HL-60 (cell line): Measurements from ENCODE around the gene NOX1.
"Not testable (repeated sequence)": the region's sequence is repeated elsewhere in the genome, so short reads cannot be mapped to it uniquely, and the experiment has no call there.

Source experiments
- DNase-seq, 2 experiments: peaks; one replicate each; pipeline ENCODE4 v3.0.0-alpha.2; 2010 to 2020; ENCODE audit warnings: low read depth in 1 of 2, low spot score in 1 of 2
- H3K27ac ChIP-seq: fragments of 250-450 bp; sonication (Bioruptor Pico); replicated peaks from 2 replicates; pipeline ENCODE4 v1.5.1; 2020; ENCODE audit warnings: mild to moderate bottlenecking, moderate library complexity
- H3K27me3 ChIP-seq: fragments of 250-450 bp; sonication (Bioruptor Pico); 2 replicates; pipeline ENCODE4 v1.5.1; 2021; ENCODE audit warnings: mild to moderate bottlenecking, moderate library complexity; ENCODE audit not compliant: insufficient read depth, poor library complexity, severe bottlenecking
- H3K4me3 ChIP-seq: replicated peaks from 2 replicates; pipeline ENCODE4 v1.5.1; 2011; ENCODE audit warnings: mild to moderate bottlenecking, control low read depth, low read length; ENCODE audit not compliant: insufficient read depth
- CTCF ChIP-seq: IDR thresholded peaks from one replicate; pipeline ENCODE4 v1.5.1; 2011; ENCODE audit warnings: low read length, control low read depth, inconsistent platforms; ENCODE audit not compliant: insufficient read depth
- GABPA ChIP-seq: IDR thresholded peaks from 2 replicates; pipeline ENCODE4 v1.6.1; 2012; ENCODE audit warnings: low read depth
- POLR2AphosphoS5 ChIP-seq: IDR thresholded peaks from 2 replicates; pipeline ENCODE4 v1.6.1; 2012; ENCODE audit warnings: low read depth
- REST ChIP-seq: IDR thresholded peaks from 2 replicates; pipeline ENCODE4 v1.6.1; 2012; ENCODE audit warnings: low read depth; ENCODE audit not compliant: insufficient replicate concordance
- SPI1 ChIP-seq: IDR thresholded peaks from 2 replicates; pipeline ENCODE4 v1.6.1; 2012; ENCODE audit warnings: low read depth, mild to moderate bottlenecking, borderline replicate concordance

NOX1 gene

GRCh38 chrX:100798484-100799214, 75.5 kb downstream of the NOX1 start:
- H3K4me3 ChIP-seq = no peak overlapping the region
- H3K27me3 ChIP-seq = no peaks in the 10 kb centered on the region
- no peak for TF ChIP-seq POLR2AphosphoS5
- no peak for TF ChIP-seq CTCF
- TF ChIP-seq REST = no peak
- TF ChIP-seq GABPA = no peak
- no peak for TF ChIP-seq SPI1
- no peak overlapping the region for H3K27ac ChIP-seq
- no peak for DNase-seq

GRCh38 chrX:100797359-100797758, 76.8 kb downstream of the NOX1 start:
- H3K4me3 ChIP-seq = no peak overlapping the region
- DNase-seq = no peak

DNA sequence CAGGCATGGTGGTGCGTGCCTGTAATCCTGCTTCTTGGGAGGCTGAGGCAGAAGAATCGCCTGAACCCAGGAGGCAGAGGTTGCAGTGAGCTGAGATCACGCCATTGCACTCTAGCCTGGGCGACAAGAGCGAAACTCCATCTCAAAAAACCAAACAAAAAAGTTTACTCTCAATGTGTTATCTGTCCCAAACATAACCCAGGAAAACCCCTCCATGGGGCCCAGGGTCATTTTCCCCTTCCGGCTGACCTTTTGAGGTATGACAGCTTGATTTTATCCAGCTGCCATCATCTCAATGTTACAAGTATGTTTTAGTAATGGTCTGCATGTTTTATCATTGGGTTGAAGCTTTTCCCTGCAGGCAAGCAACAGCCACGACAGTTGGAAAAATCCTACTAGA, 77.8 kb downstream of the NOX1 start:
- H3K27me3 ChIP-seq, DNase-seq, H3K27ac ChIP-seq, H3K4me3 ChIP-seq: not testable (repeated sequence)

More at GRCh38 chrX:100797359-100797758, 76.8 kb downstream of the NOX1 start:
- TF ChIP-seq POLR2AphosphoS5 = no peak
- no peak for TF ChIP-seq REST
- TF ChIP-seq GABPA = no peak
- no peak for TF ChIP-seq SPI1
- no peak for TF ChIP-seq CTCF
- H3K27ac ChIP-seq = no peak overlapping the region
- no peaks in the 10 kb centered on the region for H3K27me3 ChIP-seq
